H54 (cell line): ENCODE results near the gene MAN1C1.
"Not testable (repeated sequence)": the region's sequence is repeated elsewhere in the genome, so short reads cannot be mapped to it uniquely, and the experiment has no call there.

Source experiments
- DNase-seq: peaks from one replicate; pipeline ENCODE4 v3.0.0; 2011; ENCODE audit warnings: low spot score, mixed read lengths; ENCODE audit not compliant: insufficient read length
- FAIRE-seq: peaks from 3 replicates; lab custom pipeline; 2011; peaks lifted over from hg19 to GRCh38; lab: Jason Lieb, UNC
- POLR2A ChIP-seq: IDR thresholded peaks from 2 replicates; pipeline ENCODE4 v1.6.1; 2011; ENCODE audit warnings: low read depth, mild to moderate bottlenecking, low read length

Gene MAN1C1

DNA sequence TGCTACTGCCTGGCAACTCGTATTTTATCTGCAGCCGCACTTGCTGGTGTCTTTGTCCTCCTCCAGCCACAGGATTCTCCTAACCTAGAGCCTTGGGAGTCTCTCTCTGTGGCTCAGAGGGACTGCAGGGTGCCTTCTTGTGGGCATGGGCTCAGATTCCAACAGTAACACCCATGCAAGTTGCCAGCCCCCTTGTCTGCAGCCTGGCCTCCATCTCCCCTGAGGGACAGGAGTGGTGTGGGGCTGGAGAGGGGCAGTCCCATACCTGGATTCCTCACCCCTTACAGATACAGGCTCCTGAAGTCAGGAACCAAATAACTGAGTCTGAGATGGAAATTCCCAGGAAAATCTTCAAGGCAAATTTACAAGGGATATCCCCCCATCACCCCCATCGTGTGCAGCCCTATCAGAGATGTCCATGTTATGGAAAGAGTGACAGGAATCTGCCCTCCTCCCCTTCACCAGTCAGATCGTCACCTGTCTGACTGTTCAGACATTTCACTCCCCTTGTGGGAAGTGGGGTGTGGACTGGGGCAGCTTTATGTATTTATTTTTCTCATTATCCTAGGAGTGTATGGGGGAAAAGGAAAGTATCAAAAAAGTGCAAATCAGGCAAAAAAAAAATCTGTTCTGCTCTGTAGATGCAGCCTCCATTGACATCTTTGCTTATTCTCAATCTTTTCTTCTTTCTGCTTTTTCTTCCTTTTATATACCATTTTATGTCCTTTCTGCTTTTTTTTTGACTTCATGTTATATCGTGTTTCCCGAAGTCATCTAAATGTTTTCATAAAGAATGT, 70.8 kb downstream of the MAN1C1 start:
- FAIRE-seq = no peak
- DNase-seq = no peak
- TF ChIP-seq POLR2A = no peak

GRCh38 chr1:25688390-25689119, 72.0 kb downstream of the MAN1C1 start:
- DNase-seq = no peak
- no peak for TF ChIP-seq POLR2A
- FAIRE-seq = no peak

- FAIRE-seq (no peak), DNase-seq (no peak)
- TF ChIP-seq POLR2A = no peak
These were observed 73.2 kb downstream of the MAN1C1 start for GRCh38 chr1:25689686-25690381.

DNA sequence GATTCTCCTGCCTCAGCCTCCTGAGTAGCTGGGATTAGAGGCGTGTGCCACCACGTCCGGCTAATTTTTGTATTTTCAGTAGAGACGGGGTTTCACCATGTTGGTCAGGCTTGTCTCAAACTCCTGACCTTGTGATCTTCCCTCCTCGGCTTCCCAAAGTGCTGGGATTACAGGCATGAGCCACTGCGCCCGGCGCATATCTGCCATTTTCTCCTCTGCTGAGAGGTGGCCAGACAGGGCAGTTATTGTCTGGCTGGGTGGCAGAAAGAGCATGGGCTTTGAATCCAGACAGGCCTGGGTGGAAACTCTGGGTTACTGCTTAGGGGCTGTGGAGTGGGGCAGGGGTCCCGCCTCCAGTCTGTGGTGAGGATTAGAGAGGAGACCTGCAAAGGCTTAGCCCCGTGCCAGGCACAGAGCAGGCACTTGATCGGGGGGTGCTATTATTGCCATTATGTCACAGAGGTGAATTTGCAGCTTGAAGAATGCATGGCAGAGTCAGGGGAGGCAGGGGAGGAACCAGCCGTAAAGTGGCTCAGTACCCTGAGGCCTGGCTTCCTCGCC, 73.9 kb downstream of the MAN1C1 start:
- TF ChIP-seq POLR2A = no peak
- no peak for FAIRE-seq
- DNase-seq = no peak

DNA sequence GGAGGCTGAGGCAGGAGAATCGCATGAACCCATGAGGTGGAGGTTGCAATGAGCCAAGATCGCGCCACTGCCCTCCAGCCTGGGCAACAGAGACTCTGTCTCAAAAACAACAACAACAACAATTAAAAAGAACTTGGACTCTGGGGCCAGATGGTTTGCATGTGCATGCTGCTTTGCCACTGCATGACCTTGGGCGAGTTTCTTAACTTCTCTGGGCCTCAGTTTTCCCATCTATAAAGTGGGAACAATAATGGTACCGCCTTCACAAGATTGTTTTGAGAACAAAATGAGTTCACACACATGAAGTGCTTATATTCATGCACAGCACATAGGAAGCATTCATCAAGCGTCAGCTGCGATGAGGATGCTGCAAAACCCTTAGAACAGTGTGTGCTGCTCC, 74.6 kb downstream of the MAN1C1 start:
- FAIRE-seq = no peak
- no peak for DNase-seq
- no peak for TF ChIP-seq POLR2A

DNA sequence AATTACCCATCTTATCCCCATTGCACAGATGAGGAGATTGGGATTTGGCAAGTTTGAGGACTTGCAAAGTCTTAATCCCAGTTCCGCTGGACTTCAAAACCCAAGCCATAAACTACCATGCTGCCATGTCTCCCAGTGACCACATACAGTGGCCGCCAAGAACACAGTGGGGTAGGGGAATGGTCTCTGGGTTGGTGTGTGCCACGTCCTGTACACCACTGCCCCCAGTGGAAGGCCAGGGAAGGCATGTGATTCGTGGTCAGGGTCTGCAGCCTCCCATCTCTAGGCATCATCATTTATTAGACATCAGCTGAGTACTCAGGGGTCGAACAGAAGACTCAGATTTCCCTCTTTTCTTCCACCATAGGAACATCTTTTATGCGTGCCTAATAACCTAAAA, 76.0 kb downstream of the MAN1C1 start:
- no peak for TF ChIP-seq POLR2A
- FAIRE-seq (no peak), DNase-seq (no peak)

- DNase-seq = no peak
- no peak for FAIRE-seq
- TF ChIP-seq POLR2A = no peak
These were observed 77.8 kb downstream of the MAN1C1 start for GRCh38 chr1:25694167-25695007.

GRCh38 chr1:25695090-25695770, 78.6 kb downstream of the MAN1C1 start:
- DNase-seq (peak; percentile 43), FAIRE-seq (peak; percentile 76)
- no peak for TF ChIP-seq POLR2A

- peak; percentile 74 for DNase-seq
- FAIRE-seq = peak; percentile 91
- no peak for TF ChIP-seq POLR2A
These were observed 79.2 kb downstream of the MAN1C1 start for GRCh38 chr1:25695771-25696311.

DNA sequence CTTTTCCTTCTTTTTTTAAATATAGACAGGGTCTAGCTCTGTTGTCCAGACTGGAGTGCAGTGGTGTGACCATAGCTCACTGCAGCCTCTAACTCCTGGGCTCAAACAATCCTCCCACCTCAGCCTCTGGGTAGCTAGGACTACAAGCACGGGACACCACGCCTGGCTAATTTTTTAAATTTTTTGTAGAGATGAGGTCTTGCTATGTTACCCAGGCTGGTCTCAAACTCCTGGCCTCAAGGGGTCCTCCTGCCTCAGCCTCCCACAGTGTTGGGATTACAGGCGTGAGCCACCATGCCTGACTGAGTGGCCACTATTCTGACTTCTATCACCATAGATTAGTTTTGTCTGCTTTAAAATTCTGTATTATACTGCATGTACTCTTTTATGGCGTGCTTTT, 80.1 kb downstream of the MAN1C1 start:
- FAIRE-seq, DNase-seq: not testable (repeated sequence)

DNA sequence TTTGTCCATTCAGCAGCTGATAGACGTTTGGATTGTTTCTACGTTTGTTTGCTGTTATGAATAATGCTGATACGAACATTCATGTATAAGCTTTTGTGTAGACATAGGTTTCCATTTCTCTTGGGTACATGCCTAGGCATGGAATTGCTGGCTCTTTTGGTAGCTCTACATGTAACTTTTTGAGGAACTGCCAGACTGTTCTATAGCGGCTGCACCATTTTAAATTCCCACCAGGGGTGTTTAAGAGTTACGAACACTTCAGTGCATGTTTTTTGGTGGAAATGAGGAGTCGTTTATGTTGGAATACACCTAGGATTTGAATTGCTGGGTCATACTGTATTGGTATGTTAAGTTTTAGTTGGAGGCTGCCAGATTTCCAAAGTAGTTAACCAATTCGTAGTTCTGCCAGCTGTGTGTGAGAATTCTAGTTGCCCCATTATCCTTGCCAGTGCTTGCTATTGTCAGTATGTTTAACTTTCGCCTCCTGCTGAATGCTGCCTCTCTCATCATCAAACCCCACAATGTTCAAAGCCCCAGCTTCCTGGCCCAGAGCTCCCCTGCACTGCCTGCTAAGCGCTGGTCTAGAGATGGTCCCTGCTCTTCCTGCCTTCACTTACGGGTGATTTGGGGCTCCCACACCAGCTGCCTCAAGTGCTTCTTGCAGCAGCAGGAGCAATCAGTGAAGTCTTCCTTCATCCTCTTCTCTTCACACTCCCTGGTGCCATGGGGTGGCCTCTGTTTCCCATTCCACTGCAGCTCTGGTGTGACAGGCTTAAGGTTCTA, 81.0 kb downstream of the MAN1C1 start:
- FAIRE-seq (no peak), DNase-seq (no peak)
- no peak for TF ChIP-seq POLR2A

DNA sequence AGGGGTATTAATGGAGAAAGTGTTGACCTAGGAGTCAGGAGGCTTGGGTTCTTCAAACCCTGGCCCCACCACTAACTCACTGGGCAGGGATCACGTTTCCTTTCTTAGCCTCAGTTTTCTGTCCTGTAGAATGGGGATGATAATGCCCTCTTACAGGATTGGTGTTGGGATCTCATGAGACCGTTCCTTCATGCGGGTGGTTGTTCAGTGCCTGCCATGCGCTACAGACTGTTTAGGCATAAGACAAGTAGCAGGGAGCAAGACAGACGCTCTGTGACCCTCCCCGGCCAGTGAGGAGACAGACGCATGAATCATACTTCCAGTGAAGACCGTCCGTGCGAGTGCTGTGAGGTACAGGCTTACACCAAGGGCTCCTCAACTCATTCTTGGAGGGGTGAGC, 81.7 kb downstream of the MAN1C1 start:
- FAIRE-seq (no peak), DNase-seq (no peak)
- TF ChIP-seq POLR2A = no peak

- DNase-seq, FAIRE-seq: not testable (repeated sequence)
These were observed 82.5 kb downstream of the MAN1C1 start for GRCh38 chr1:25699059-25699458.
